Stimulated activated naive CD8-positive, alpha-beta T cell treated with anti-CD3 and anti-CD28 coated beads, Interleukin-15, Interleukin-2, amounts not matched to agents 100 U/mL and 50 U/mL, for 24 hours (primary cell): ENCODE measurements around the gene ZNF582.
"Not testable (repeated sequence)": the region's sequence is repeated elsewhere in the genome, so short reads cannot be mapped to it uniquely, and the experiment has no call there.

Source experiments
- ATAC-seq: fragments of 150-1000 bp; cut with Tn5 transposase; one replicate; pipeline ENCODE4 v1.10.0; 2021
- DNase-seq: peaks from one replicate; pipeline ENCODE4 v3.0.0; 2021

Gene ZNF582

GRCh38 chr19:56351208-56351607 is 42.1 kb downstream of the ZNF582 start:
- ATAC-seq (no peak), DNase-seq (no peak)

- peak; percentile 52 for DNase-seq
- no peak for ATAC-seq
These were observed 42.8 kb downstream of the ZNF582 start for GRCh38 chr19:56350416-56351045.

GRCh38 chr19:56348289-56348877 is 45.0 kb downstream of the ZNF582 start:
- peak; percentile 42 for DNase-seq

GRCh38 chr19:56347163-56347778 is 46.1 kb downstream of the ZNF582 start:
- ATAC-seq (no peak), DNase-seq (no peak)

More at GRCh38 chr19:56348289-56348877, 45.0 kb downstream of the ZNF582 start:
- no peak for ATAC-seq

- no peak for ATAC-seq
- no peak for DNase-seq
These were observed 51.4 kb downstream of the ZNF582 start for GRCh38 chr19:56341948-56342347.

GRCh38 chr19:56339031-56339430 is 54.3 kb downstream of the ZNF582 start:
- ATAC-seq: not testable (repeated sequence)

GRCh38 chr19:56337077-56337476 is 56.3 kb downstream of the ZNF582 start:
- not testable (repeated sequence) for DNase-seq, ATAC-seq

More at GRCh38 chr19:56339031-56339430, 54.3 kb downstream of the ZNF582 start:
- not testable (repeated sequence) for DNase-seq

- not testable (repeated sequence) for ATAC-seq
These were observed 58.0 kb downstream of the ZNF582 start for GRCh38 chr19:56335371-56335770.

GRCh38 chr19:56333506-56333905 is 59.8 kb downstream of the ZNF582 start:
- no peak for ATAC-seq
- DNase-seq: peak; percentile 35

More at GRCh38 chr19:56335371-56335770, 58.0 kb downstream of the ZNF582 start:
- not testable (repeated sequence) for DNase-seq
